Neural cell (in vitro differentiated cells): ENCODE measurements around the gene MRPS6. TPM values are rescaled to one million over a fixed set of nuclear protein-coding genes. Genes with fewer than 3 reads are reported as not detected.

Source experiments
- H2AFZ ChIP-seq: fragments of 200-600, 300-800 bp; sonication (generic), shearing (Covaris generic); 2 replicates; pipeline ENCODE4 v1.6.0; 2014; ENCODE audit warnings: low read depth, mild to moderate bottlenecking, antibody characterized with exemption, low read length, moderate library complexity
- H3F3A ChIP-seq: fragments of 200-600 bp; shearing (Covaris generic); 2 replicates; pipeline ENCODE4 v1.6.1; 2016; ENCODE audit warnings: mild to moderate bottlenecking, moderate library complexity, mixed read lengths, antibody characterized with exemption, low read length; ENCODE audit not compliant: insufficient read depth, poor library complexity, severe bottlenecking
- H3K27ac ChIP-seq: fragments of 200-600, 300-800 bp; sonication (generic), shearing (Covaris generic); 2 replicates; pipeline ENCODE4 v1.5.1; 2014; ENCODE audit warnings: mild to moderate bottlenecking, low read length, moderate library complexity
- H3K27me3 ChIP-seq: fragments of 300-800, 200-600 bp; sonication (generic), shearing (Covaris generic); 2 replicates; pipeline ENCODE4 v1.6.0; 2014; ENCODE audit warnings: mild to moderate bottlenecking, low read depth, low read length, moderate library complexity; ENCODE audit not compliant: insufficient read depth
- H3K36me3 ChIP-seq: fragments of 300-800, 200-600 bp; sonication (generic), shearing (Covaris generic); 2 replicates; pipeline ENCODE4 v1.5.1; 2014; ENCODE audit warnings: mild to moderate bottlenecking, antibody characterized with exemption, low read length, moderate library complexity; ENCODE audit not compliant: insufficient read depth
- H3K4me2 ChIP-seq: fragments of 300-800, 200-600 bp; sonication (generic), shearing (Covaris generic); 2 replicates; pipeline ENCODE4 v1.6.0; 2014; ENCODE audit warnings: mild to moderate bottlenecking, low read length
- H3K4me3 ChIP-seq: fragments of 300-800, 200-600 bp; sonication (generic), shearing (Covaris generic); 2 replicates; pipeline ENCODE4 v1.5.1; 2014; ENCODE audit warnings: mild to moderate bottlenecking, low read length, moderate library complexity
- H3K79me2 ChIP-seq: fragments of 200-600 bp; shearing (Covaris generic); replicated peaks from 2 replicates; pipeline ENCODE4 v1.6.0; 2014; ENCODE audit warnings: mild to moderate bottlenecking, low read length, moderate library complexity; ENCODE audit not compliant: insufficient read depth
- H3K9ac ChIP-seq: fragments of 300-800, 200-600 bp; sonication (generic), shearing (Covaris generic); 2 replicates; pipeline ENCODE4 v1.6.1; 2016; ENCODE audit warnings: mild to moderate bottlenecking, low read length, mixed read lengths
- H3K9me2 ChIP-seq: fragments of 200-600 bp; shearing (Covaris generic); 2 replicates; pipeline ENCODE4 v1.6.1; 2016; ENCODE audit warnings: mild to moderate bottlenecking, low read length, mixed read lengths; ENCODE audit not compliant: insufficient read depth
- H3K9me3 ChIP-seq: fragments of 200-600, 300-800 bp; sonication (generic), shearing (Covaris generic); 2 replicates; pipeline ENCODE4 v1.6.1; 2016; ENCODE audit warnings: mild to moderate bottlenecking, mixed run types, low read length, moderate library complexity, mixed read lengths
- H4K20me1 ChIP-seq: fragments of 200-600 bp; shearing (Covaris generic); 2 replicates; pipeline ENCODE4 v1.6.1; 2016; ENCODE audit warnings: mild to moderate bottlenecking, mixed run types; ENCODE audit not compliant: insufficient read depth
- CTCF ChIP-seq: fragments of 450-650 bp; IDR thresholded peaks from 2 replicates; pipeline ENCODE4 v1.5.1; 2014; ENCODE audit warnings: antibody characterized with exemption, mild to moderate bottlenecking, moderate library complexity; ENCODE audit not compliant: poor library complexity, severe bottlenecking
- EP300 ChIP-seq: fragments of 450-650 bp; conservative IDR thresholded peaks from 2 replicates; pipeline ENCODE4 v1.6.1; 2014; ENCODE audit warnings: antibody characterized with exemption, mild to moderate bottlenecking, moderate library complexity; ENCODE audit not compliant: poor library complexity, severe bottlenecking
- EZH2 ChIP-seq: fragments of 200-600, 300-800 bp; shearing (Covaris generic), sonication (generic); IDR thresholded peaks from 2 replicates; pipeline ENCODE4 v1.6.1; 2014; ENCODE audit warnings: antibody characterized with exemption, low read length, borderline replicate concordance, mild to moderate bottlenecking; ENCODE audit not compliant: insufficient read depth, poor library complexity, severe bottlenecking
- MXI1 ChIP-seq: fragments of 450-650 bp; conservative IDR thresholded peaks from 2 replicates; pipeline ENCODE4 v1.6.1; 2014; ENCODE audit warnings: antibody characterized with exemption, mild to moderate bottlenecking; ENCODE audit not compliant: poor library complexity, severe bottlenecking
- POLR2AphosphoS5 ChIP-seq: IDR thresholded peaks from 2 replicates; pipeline ENCODE4 v1.6.1; 2012
- RAD21 ChIP-seq: fragments of 450-650 bp; conservative IDR thresholded peaks from 2 replicates; pipeline ENCODE4 v1.6.1; 2014; ENCODE audit warnings: antibody characterized with exemption, mild to moderate bottlenecking, moderate library complexity
- REST ChIP-seq: IDR thresholded peaks from 2 replicates; pipeline ENCODE4 v1.6.1; 2012; ENCODE audit warnings: borderline replicate concordance
- SMC3 ChIP-seq: fragments of 450-650 bp; conservative IDR thresholded peaks from 2 replicates; pipeline ENCODE4 v1.6.1; 2014; ENCODE audit warnings: antibody characterized with exemption, mild to moderate bottlenecking, moderate library complexity; ENCODE audit not compliant: poor library complexity
- TAF1 ChIP-seq: IDR thresholded peaks from 2 replicates; pipeline ENCODE4 v1.6.1; 2012; ENCODE audit warnings: low read depth
- polyA plus RNA-seq: library from polyadenylated mRNA; depleted of rRNA; stranded (reverse); fragments of >200 nt; gene quantifications from 2 replicates; pipeline ENCODE4 v1.2.3, GENCODE V29; 2014

Gene MRPS6
- polyA plus RNA-seq, 1 donor from 2014 or later, result 70.1 TPM

GRCh38 chr21:34144224-34144623 is 70.8 kb downstream of the MRPS6 start:
- no peaks in the 10 kb centered on the region for H3K27me3 ChIP-seq
- peaks cover 7% of the 10 kb centered on the region for H3K79me2 ChIP-seq
- H2AFZ ChIP-seq, result no peak overlapping the region
- no peak overlapping the region for H3K27ac ChIP-seq
- H3K9me3 ChIP-seq, result no peaks in the 10 kb centered on the region
- H4K20me1 ChIP-seq, result no peaks in the 10 kb centered on the region
- no peak overlapping the region for H3K9ac ChIP-seq
- H3K9me2 ChIP-seq, result no peaks in the 10 kb centered on the region
- TF ChIP-seq CTCF (no peak), EZH2 (no peak), RAD21 (no peak), POLR2AphosphoS5 (no peak), EP300 (no peak), SMC3 (no peak), MXI1 (no peak), TAF1 (no peak), REST (no peak)
- H3K36me3 ChIP-seq, result no peaks in the 10 kb centered on the region
- no peak overlapping the region for H3K4me2 ChIP-seq
- no peaks in the 10 kb centered on the region for H3F3A ChIP-seq
- H3K4me3 ChIP-seq, result no peak overlapping the region

GRCh38 chr21:34147792-34148418 is 74.5 kb downstream of the MRPS6 start:
- H3K4me3 ChIP-seq, result no peak overlapping the region
- no peaks in the 10 kb centered on the region for H3K9me2 ChIP-seq
- no peaks in the 10 kb centered on the region for H3K27me3 ChIP-seq
- no peaks in the 10 kb centered on the region for H3F3A ChIP-seq
- no peaks in the 10 kb centered on the region for H3K36me3 ChIP-seq
- H3K4me2 ChIP-seq, result no peak overlapping the region
- no peak for TF ChIP-seq SMC3
- no peak for TF ChIP-seq REST
- no peak for TF ChIP-seq POLR2AphosphoS5
- no peak for TF ChIP-seq EZH2
- TF ChIP-seq TAF1, result no peak
- H2AFZ ChIP-seq, result no peak overlapping the region
- no peak overlapping the region for H3K27ac ChIP-seq
- no peaks in the 10 kb centered on the region for H3K9me3 ChIP-seq
- no peaks in the 10 kb centered on the region for H4K20me1 ChIP-seq
- no peak overlapping the region for H3K9ac ChIP-seq
- H3K79me2 ChIP-seq, result no peaks in the 10 kb centered on the region
